Activated B cell treated with CpG ODN at 0.5 μM for 24 hours (primary cell): ENCODE data around the gene MCF2L. TPM values are rescaled to one million over a fixed set of nuclear protein-coding genes. Genes with fewer than 3 reads are reported as not detected.

Source experiments
- ATAC-seq: fragments of 200-7000 bp; cut with Tn5 transposase; one replicate; pipeline ENCODE4 v1.10.0; 2021; ENCODE audit warnings: low read depth, mild to moderate bottlenecking, moderate library complexity
- CTCF ChIA-PET: fragments of 350-600 bp; sonication (Branson Sonifier 250); formaldehyde crosslinking; loops from one replicate; lab custom pipeline; 2021; ENCODE audit warnings: antibody characterized with exemption; lab: Charles Lee
- POLR2A ChIA-PET: fragments of 350-600 bp; sonication (Branson Sonifier 250); formaldehyde crosslinking; loops from one replicate; lab custom pipeline; 2021; ENCODE audit warnings: antibody characterized with exemption; lab: Charles Lee
- DNase-seq: peaks from one replicate; pipeline ENCODE4 v3.0.0; 2022
- H3K27ac Mint-ChIP-seq: one replicate; pipeline ENCODE4 v1.8.0; 2020; ENCODE audit warnings: mixed read lengths
- H3K27me3 Mint-ChIP-seq: one replicate; pipeline ENCODE4 v1.8.0; 2021; ENCODE audit warnings: mixed read lengths
- H3K36me3 Mint-ChIP-seq: one replicate; pipeline ENCODE4 v1.8.0; 2021; ENCODE audit warnings: low read depth, mixed read lengths
- H3K4me1 Mint-ChIP-seq: one replicate; pipeline ENCODE4 v1.8.0; 2021; ENCODE audit warnings: mixed read lengths
- H3K4me3 Mint-ChIP-seq: one replicate; pipeline ENCODE4 v1.8.0; 2020; ENCODE audit warnings: mild to moderate bottlenecking, mixed read lengths
- H3K9me3 Mint-ChIP-seq: one replicate; pipeline ENCODE4 v1.8.0; 2020; ENCODE audit warnings: mixed read lengths
- intact Hi-C: fragments of 100-400 bp; cut with micrococcal nuclease; formaldehyde crosslinking; loops from one replicate; pipeline ENCODE4 v1.15.1; 2024
- total RNA-seq: library from RNA; stranded (reverse); gene quantifications from 2 replicates; pipeline ENCODE4 v1.2.3, GENCODE V29; 2022
- TF ChIP-seq, protein P1 (sequence below): fragments of 200-600 bp; IDR thresholded peaks from one replicate; pipeline ENCODE4 v1.8.0; 2022; ENCODE audit warnings: antibody characterized with exemption, mild to moderate bottlenecking

MCF2L gene
- total RNA-seq, 1 donor from 2014 or later = 3.4 TPM

DNA sequence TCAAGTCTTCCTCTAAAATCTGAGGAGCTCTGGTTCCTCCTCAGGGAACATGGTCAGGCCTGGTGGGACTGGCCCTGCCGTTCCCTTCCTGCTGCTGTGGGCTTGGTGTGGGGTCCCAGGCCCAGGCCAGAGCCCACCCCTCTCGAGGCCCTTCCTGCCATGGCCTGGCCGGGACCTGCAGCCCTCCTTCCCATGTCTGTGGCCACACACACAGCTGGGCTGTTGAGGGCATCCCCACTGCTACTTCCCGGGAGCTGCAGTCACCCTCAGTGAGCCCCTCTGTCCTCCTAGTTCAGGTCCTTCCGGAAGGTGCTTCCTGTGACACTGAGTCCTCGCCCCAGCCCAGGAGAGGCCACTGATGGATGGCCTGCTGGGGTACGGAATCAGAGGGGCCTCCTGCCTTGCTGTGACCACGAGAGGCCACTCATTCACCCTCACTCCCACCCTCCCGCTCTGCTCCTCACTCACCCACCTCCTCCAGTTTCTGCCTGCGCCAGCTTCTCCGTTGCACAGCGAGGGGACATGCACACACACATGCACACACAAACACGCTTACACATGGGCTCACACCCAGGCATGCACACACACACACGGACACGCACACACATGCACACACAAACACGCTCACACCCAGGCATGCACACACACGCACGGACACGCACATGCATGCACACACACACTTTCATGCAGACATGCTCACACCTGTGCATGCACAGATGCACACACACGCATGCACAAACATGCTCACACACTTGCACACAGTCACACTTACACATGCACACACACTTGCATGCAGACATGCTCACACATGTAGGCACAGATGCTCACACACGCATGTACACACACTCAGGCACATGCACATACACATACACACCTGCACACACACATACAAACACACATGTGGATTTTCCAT is 7.3 kb upstream of the MCF2L start:
- Mint-ChIP-seq H3K4me1 (no peaks in the 10 kb centered on the region), H3K27me3 (no peaks in the 10 kb centered on the region), H3K9me3 (no peaks in the 10 kb centered on the region), H3K36me3 (no peaks in the 10 kb centered on the region), H3K4me3 (no peak overlapping the region), H3K27ac (no peak overlapping the region)
- intact Hi-C loops = no loop called here
- TF ChIP-seq, protein P1, sequence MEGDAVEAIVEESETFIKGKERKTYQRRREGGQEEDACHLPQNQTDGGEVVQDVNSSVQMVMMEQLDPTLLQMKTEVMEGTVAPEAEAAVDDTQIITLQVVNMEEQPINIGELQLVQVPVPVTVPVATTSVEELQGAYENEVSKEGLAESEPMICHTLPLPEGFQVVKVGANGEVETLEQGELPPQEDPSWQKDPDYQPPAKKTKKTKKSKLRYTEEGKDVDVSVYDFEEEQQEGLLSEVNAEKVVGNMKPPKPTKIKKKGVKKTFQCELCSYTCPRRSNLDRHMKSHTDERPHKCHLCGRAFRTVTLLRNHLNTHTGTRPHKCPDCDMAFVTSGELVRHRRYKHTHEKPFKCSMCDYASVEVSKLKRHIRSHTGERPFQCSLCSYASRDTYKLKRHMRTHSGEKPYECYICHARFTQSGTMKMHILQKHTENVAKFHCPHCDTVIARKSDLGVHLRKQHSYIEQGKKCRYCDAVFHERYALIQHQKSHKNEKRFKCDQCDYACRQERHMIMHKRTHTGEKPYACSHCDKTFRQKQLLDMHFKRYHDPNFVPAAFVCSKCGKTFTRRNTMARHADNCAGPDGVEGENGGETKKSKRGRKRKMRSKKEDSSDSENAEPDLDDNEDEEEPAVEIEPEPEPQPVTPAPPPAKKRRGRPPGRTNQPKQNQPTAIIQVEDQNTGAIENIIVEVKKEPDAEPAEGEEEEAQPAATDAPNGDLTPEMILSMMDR = no peak
- no peak for ATAC-seq
- POLR2A ChIA-PET = no interaction called here
- peak; percentile 7 for DNase-seq
- CTCF ChIA-PET = no interaction called here

DNA sequence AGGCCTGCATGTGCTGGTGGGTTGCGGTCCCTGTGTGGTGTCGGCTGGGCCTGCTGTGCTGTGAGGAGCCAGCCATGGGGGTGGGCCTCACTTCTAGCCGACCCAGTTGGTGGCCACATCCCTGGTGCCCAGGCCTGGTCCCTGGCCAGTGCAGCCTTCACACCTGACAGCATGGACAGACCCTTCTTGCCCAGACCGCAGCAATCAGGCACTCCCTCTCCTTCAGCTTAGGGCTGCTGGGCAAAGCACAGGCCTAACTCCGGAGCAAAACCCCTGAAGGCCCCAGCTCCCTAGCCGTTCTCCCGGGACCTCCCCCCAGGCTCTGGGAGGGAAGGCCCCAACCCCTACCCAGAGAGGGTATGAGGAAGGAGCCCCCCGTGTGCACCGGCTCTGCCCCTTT is 6.6 kb upstream of the MCF2L start:
- DNase-seq (no peak), ATAC-seq (no peak)
- ChIA-PET POLR2A (no interaction called here), CTCF (no interaction called here)
- Mint-ChIP-seq H3K36me3 (no peaks in the 10 kb centered on the region), H3K27me3 (no peaks in the 10 kb centered on the region), H3K9me3 (no peaks in the 10 kb centered on the region), H3K27ac (no peak overlapping the region), H3K4me3 (no peak overlapping the region), H3K4me1 (no peaks in the 10 kb centered on the region)
- TF ChIP-seq, protein P1 = no peak
- intact Hi-C loops = no loop called here

- POLR2A ChIA-PET = no interaction called here
- CTCF ChIA-PET = no interaction called here
- intact Hi-C loops = no loop called here
- TF ChIP-seq, protein P1 = no peak
- no peak for DNase-seq
- Mint-ChIP-seq H3K27ac (no peak overlapping the region), H3K4me1 (peaks cover 1% of the 10 kb centered on the region), H3K27me3 (no peaks in the 10 kb centered on the region), H3K4me3 (no peak overlapping the region), H3K9me3 (no peaks in the 10 kb centered on the region), H3K36me3 (no peaks in the 10 kb centered on the region)
- no peak for ATAC-seq
These were observed 5.9 kb upstream of the MCF2L start for GRCh38 chr13:112962911-112963625.

- ChIA-PET POLR2A (no interaction called here), CTCF (no interaction called here)
- H3K27me3 Mint-ChIP-seq = no peaks in the 10 kb centered on the region
- ATAC-seq (no peak), DNase-seq (no peak)
- H3K36me3 Mint-ChIP-seq = no peaks in the 10 kb centered on the region
- no peak overlapping the region for H3K4me3 Mint-ChIP-seq
- intact Hi-C loops = no loop called here
- H3K27ac Mint-ChIP-seq = no peak overlapping the region
- H3K4me1 Mint-ChIP-seq = peaks cover 3% of the 10 kb centered on the region
- TF ChIP-seq, protein P1 = no peak
- no peaks in the 10 kb centered on the region for H3K9me3 Mint-ChIP-seq
These were observed 5.4 kb upstream of the MCF2L start for GRCh38 chr13:112963641-112964040.

- ChIA-PET CTCF (no interaction called here), POLR2A (no interaction called here)
- no peak overlapping the region for H3K27ac Mint-ChIP-seq
- H3K27me3 Mint-ChIP-seq = peaks cover 9% of the 10 kb centered on the region
- no peak overlapping the region for H3K4me3 Mint-ChIP-seq
- TF ChIP-seq, protein P1 = no peak
- intact Hi-C loops = no loop called here
- H3K9me3 Mint-ChIP-seq = no peaks in the 10 kb centered on the region
- DNase-seq (no peak), ATAC-seq (no peak)
- peaks cover 11% of the 10 kb centered on the region for H3K4me1 Mint-ChIP-seq
- H3K36me3 Mint-ChIP-seq = no peaks in the 10 kb centered on the region
These were observed 4.0 kb upstream of the MCF2L start for GRCh38 chr13:112964971-112965492.
